ENCODE results near the gene NTNG2. TPM values are rescaled to one million over a fixed set of nuclear protein-coding genes. Genes with fewer than 3 reads are reported as not detected.

NTNG2 gene
- total and polyA plus RNA-seq, 2 donors (not counting 1 experiment from before 2014, with no cell fraction given) = 5.0 to 6.6 TPM

DNA sequence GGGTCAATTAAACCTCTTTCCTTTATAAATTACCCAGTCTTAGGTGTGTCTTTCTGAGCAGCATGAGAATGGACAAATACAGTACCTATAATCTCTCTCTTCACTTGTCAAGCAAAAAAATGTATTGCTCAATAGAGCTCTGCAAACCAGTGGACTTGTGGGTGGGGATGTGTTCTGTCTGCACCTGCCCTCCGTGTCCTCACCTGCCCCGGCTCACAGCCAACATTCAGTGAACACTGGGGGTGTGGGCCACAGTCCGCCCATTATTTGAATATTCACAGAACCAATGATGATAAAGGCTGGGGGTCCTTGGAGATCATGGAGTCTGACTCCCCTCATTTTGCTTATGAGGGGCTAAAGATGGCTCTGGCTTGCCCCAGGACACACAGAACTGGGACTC, 45.3 kb upstream of the NTNG2 start:
- Mint-ChIP-seq H3K9me3 (ENCODE audit: insufficient read depth) (no peaks in the 10 kb centered on the region), H3K4me1 (no peaks in the 10 kb centered on the region), H3K4me3 (no peak overlapping the region), H3K27me3 (peaks cover 53% of the 10 kb centered on the region), H3K27ac (no peak overlapping the region)
- Histone ChIP-seq H2AFZ (ENCODE audit: insufficient read depth, low read depth, low read length, poor library complexity, severe bottlenecking) (no peak overlapping the region), H3K79me2 (ENCODE audit: control insufficient read depth, insufficient read depth, low read length) (no peaks in the 10 kb centered on the region), H3K9me3 (ENCODE audit: control extremely low read depth in 1 of 3, control insufficient read depth in 2 of 3, insufficient read depth in 1 of 3, low read length in 2 of 3) (no peaks in the 10 kb centered on the region), H3K27me3 (replicated peaks in 1 of 4; ENCODE audit: control extremely low read depth in 1 of 4, control insufficient read depth in 3 of 4, insufficient read depth in 4 of 4, low read length in 3 of 4) (peaks cover 0 to 21% (median 5%) of the 10 kb centered on the region in 4 experiments), H3K27ac (ENCODE audit: low read length in 2 of 2) (no peak overlapping the region), H3K4me3 (ENCODE audit: control extremely low read depth in 1 of 5, extremely low read depth in 1 of 5, insufficient read depth in 1 of 5, low read depth in 2 of 5, low read length in 4 of 5) (no peak overlapping the region), H3K4me2 (replicated peaks; ENCODE audit: low read depth, low read length, poor library complexity, severe bottlenecking) (no peak overlapping the region), H4K20me1 (ENCODE audit: control insufficient read depth, insufficient read depth, low read length, poor library complexity, severe bottlenecking) (no peaks in the 10 kb centered on the region), H3K4me1 (ENCODE audit: control insufficient read depth in 2 of 2, insufficient read depth in 2 of 2, low read length in 2 of 2) (no peaks in the 10 kb centered on the region), H3K36me3 (replicated peaks in 1 of 2; ENCODE audit: control extremely low read depth in 1 of 2, control insufficient read depth in 1 of 2, extremely low read depth in 1 of 2, insufficient read depth in 2 of 2, low read length in 1 of 2) (no peaks in the 10 kb centered on the region), H3K9ac (ENCODE audit: low read length) (no peak overlapping the region)
- no peak for DNase-seq
- intact Hi-C loops (cut with micrococcal nuclease) = no loop called here
- CTCF ChIA-PET = no interaction called here
- no peak for ATAC-seq (ENCODE audit: low read depth)
- POLR2A ChIA-PET = no interaction called here
- WGBS (ENCODE audit: insufficient coverage) = 78% methylated on average over 2 of the region's 3 CpGs
- no peak for TF ChIP-seq EZH2 (IDR thresholded peaks at IDR 0.05; ENCODE audit: borderline replicate concordance, insufficient read depth, low read depth, low read length, poor library complexity, severe bottlenecking)
- TF ChIP-seq, protein P1, sequence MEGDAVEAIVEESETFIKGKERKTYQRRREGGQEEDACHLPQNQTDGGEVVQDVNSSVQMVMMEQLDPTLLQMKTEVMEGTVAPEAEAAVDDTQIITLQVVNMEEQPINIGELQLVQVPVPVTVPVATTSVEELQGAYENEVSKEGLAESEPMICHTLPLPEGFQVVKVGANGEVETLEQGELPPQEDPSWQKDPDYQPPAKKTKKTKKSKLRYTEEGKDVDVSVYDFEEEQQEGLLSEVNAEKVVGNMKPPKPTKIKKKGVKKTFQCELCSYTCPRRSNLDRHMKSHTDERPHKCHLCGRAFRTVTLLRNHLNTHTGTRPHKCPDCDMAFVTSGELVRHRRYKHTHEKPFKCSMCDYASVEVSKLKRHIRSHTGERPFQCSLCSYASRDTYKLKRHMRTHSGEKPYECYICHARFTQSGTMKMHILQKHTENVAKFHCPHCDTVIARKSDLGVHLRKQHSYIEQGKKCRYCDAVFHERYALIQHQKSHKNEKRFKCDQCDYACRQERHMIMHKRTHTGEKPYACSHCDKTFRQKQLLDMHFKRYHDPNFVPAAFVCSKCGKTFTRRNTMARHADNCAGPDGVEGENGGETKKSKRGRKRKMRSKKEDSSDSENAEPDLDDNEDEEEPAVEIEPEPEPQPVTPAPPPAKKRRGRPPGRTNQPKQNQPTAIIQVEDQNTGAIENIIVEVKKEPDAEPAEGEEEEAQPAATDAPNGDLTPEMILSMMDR (IDR thresholded peaks at IDR 0.05) = no peak

DNA sequence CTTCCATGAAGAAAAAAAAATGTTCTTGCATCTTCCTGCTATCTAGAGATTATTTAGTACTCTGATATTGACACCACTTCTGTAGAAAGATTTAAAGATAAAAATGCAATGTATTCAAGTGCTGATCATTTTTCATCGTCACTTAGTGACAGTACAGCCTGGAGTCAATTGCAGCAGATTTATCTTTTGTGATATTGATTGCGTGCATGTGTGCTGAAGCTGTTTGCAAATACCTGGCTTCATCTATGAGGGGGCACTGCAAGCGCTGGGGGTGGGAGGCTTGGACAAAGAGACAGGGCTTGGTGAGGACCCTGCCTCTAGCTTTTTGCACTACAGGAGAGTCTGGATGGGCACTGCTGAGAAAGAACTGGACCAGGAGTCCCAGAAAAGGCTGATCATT, 44.2 kb upstream of the NTNG2 start:
- Histone ChIP-seq H3K27ac (ENCODE audit: low read length in 2 of 2) (no peak overlapping the region), H3K4me3 (ENCODE audit: control extremely low read depth in 1 of 5, extremely low read depth in 1 of 5, insufficient read depth in 1 of 5, low read depth in 2 of 5, low read length in 4 of 5) (no peak overlapping the region), H4K20me1 (ENCODE audit: control insufficient read depth, insufficient read depth, low read length, poor library complexity, severe bottlenecking) (no peaks in the 10 kb centered on the region), H2AFZ (ENCODE audit: insufficient read depth, low read depth, low read length, poor library complexity, severe bottlenecking) (no peak overlapping the region), H3K9me3 (ENCODE audit: control extremely low read depth in 1 of 3, control insufficient read depth in 2 of 3, insufficient read depth in 1 of 3, low read length in 2 of 3) (no peaks in the 10 kb centered on the region), H3K9ac (ENCODE audit: low read length) (no peak overlapping the region), H3K36me3 (replicated peaks in 1 of 2; ENCODE audit: control extremely low read depth in 1 of 2, control insufficient read depth in 1 of 2, extremely low read depth in 1 of 2, insufficient read depth in 2 of 2, low read length in 1 of 2) (no peaks in the 10 kb centered on the region), H3K27me3 (replicated peaks in 1 of 4; ENCODE audit: control extremely low read depth in 1 of 4, control insufficient read depth in 3 of 4, insufficient read depth in 4 of 4, low read length in 3 of 4) (peaks cover 0 to 24% (median 6%) of the 10 kb centered on the region in 4 experiments), H3K4me1 (ENCODE audit: control insufficient read depth in 2 of 2, insufficient read depth in 2 of 2, low read length in 2 of 2) (no peaks in the 10 kb centered on the region), H3K79me2 (ENCODE audit: control insufficient read depth, insufficient read depth, low read length) (no peaks in the 10 kb centered on the region), H3K4me2 (replicated peaks; ENCODE audit: low read depth, low read length, poor library complexity, severe bottlenecking) (no peak overlapping the region)
- Mint-ChIP-seq H3K4me1 (no peaks in the 10 kb centered on the region), H3K27ac (no peak overlapping the region), H3K27me3 (peaks cover 52% of the 10 kb centered on the region), H3K4me3 (no peak overlapping the region), H3K9me3 (ENCODE audit: insufficient read depth) (no peaks in the 10 kb centered on the region)
- TF ChIP-seq, protein P1 (IDR thresholded peaks at IDR 0.05) = no peak
- POLR2A ChIA-PET = no interaction called here
- no peak for DNase-seq
- 79% methylated on average over 3 of the region's 3 CpGs for WGBS (ENCODE audit: insufficient coverage)
- CTCF ChIA-PET = no interaction called here
- intact Hi-C loops (cut with micrococcal nuclease) = no loop called here
- no peak for ATAC-seq (ENCODE audit: low read depth)
